ENCODE results near the gene DLGAP1.

- TF ChIP-seq CTCF (IDR thresholded peaks at IDR 0.05; ENCODE audit: low read depth, low read length) (peak; percentile 51), EZH2phosphoT487 (IDR thresholded peaks at IDR 0.05; ENCODE audit: low read depth) (no peak)
These were observed 585.3 kb downstream of the DLGAP1 start for GRCh38 chr18:3869848-3870247.
